ENCODE data around the gene LRRC8B.

DNA sequence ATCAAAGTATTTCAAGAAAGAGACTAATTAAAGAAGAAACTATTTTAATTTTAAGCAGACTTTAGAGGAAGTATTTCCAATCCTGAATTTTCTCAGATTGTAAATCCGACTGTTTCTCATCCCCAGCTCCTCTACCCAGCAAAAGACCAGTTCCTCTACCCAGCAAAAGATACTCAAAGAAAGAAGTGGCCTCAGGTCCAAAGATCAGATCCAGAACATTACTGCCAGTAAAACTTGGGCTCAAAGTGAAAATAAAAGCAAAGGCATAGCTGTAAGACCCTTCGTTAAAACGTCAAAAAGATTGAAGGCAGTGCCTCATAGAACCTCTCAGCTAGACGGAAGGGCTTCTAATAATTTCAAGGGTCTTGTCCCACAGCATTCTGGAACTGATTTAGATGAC lies 50.0 kb downstream of the LRRC8B start:
- TF ChIP-seq POLR2A (IDR thresholded peaks at IDR 0.05) (no peak), EP300 (IDR thresholded peaks at IDR 0.05) (no peak)
- TF ChIP-seq, protein P1, sequence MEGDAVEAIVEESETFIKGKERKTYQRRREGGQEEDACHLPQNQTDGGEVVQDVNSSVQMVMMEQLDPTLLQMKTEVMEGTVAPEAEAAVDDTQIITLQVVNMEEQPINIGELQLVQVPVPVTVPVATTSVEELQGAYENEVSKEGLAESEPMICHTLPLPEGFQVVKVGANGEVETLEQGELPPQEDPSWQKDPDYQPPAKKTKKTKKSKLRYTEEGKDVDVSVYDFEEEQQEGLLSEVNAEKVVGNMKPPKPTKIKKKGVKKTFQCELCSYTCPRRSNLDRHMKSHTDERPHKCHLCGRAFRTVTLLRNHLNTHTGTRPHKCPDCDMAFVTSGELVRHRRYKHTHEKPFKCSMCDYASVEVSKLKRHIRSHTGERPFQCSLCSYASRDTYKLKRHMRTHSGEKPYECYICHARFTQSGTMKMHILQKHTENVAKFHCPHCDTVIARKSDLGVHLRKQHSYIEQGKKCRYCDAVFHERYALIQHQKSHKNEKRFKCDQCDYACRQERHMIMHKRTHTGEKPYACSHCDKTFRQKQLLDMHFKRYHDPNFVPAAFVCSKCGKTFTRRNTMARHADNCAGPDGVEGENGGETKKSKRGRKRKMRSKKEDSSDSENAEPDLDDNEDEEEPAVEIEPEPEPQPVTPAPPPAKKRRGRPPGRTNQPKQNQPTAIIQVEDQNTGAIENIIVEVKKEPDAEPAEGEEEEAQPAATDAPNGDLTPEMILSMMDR (IDR thresholded peaks at IDR 0.05) = no peak

Measured in ovary (tissue), 3 donors.